Natural killer cell treated with Interleukin-12 subunit alpha and Interleukin-12 subunit beta and Interleukin-15 and Interleukin-18, amount 100 ng/mL, for 72 hours (primary cell): Measurements from ENCODE around the gene PMVK. TPM values are rescaled to one million over a fixed set of nuclear protein-coding genes. Genes with fewer than 3 reads are reported as not detected.
"Not testable (repeated sequence)": the region's sequence is repeated elsewhere in the genome, so short reads cannot be mapped to it uniquely, and the experiment has no call there.

Experiments
- ATAC-seq, 2 donors: fragments of 150-1000 bp; cut with Tn5 transposase in 1 of 2; sonication (Bioruptor Pico), chemical (Tn5 transposase) in 1 of 2; 2 replicates each; pipeline ENCODE4 v1.10.0; 2021
- DNase-seq: peaks from one replicate; pipeline ENCODE4 v3.0.0; 2022; ENCODE audit warnings: low spot score
- H3K27ac Mint-ChIP-seq, 2 donors: 1 replicate in 1 of 2; 2 replicates in 1 of 2; pipeline ENCODE4 v1.8.0; 2022; ENCODE audit warnings: mixed read lengths in 2 of 2, mild to moderate bottlenecking in 1 of 2, moderate library complexity in 1 of 2
- H3K27me3 Mint-ChIP-seq, 2 donors: 1 replicate in 1 of 2; 2 replicates in 1 of 2; pipeline ENCODE4 v1.8.0; 2022; ENCODE audit warnings: mixed read lengths in 2 of 2
- H3K36me3 Mint-ChIP-seq: one replicate; pipeline ENCODE4 v1.8.0; 2022; ENCODE audit warnings: mixed read lengths
- H3K4me1 Mint-ChIP-seq, 2 donors: 1 replicate in 1 of 2; 2 replicates in 1 of 2; pipeline ENCODE4 v1.8.0; 2022; ENCODE audit warnings: low read depth in 2 of 2, mixed read lengths in 2 of 2, mild to moderate bottlenecking in 1 of 2
- H3K4me3 Mint-ChIP-seq: one replicate; pipeline ENCODE4 v1.8.0; 2022; ENCODE audit warnings: mixed read lengths
- H3K9me3 Mint-ChIP-seq: 2 replicates; pipeline ENCODE4 v1.8.0; 2022; ENCODE audit warnings: mixed read lengths
- total RNA-seq, 2 donors: library from RNA; stranded (reverse); gene quantifications; one replicate each; pipeline ENCODE4 v1.2.3, GENCODE V29; 2022

The PMVK gene
- total RNA-seq, 2 donors from 2014 or later: 28.8 to 53.9 TPM

GRCh38 chr1:154935749-154936554 is 567 bp downstream of the PMVK start:
- H3K36me3 Mint-ChIP-seq: no peaks in the 10 kb centered on the region
- DNase-seq (no peak), ATAC-seq (no peak)
- H3K27me3 Mint-ChIP-seq: no peaks in the 10 kb centered on the region
- H3K27ac Mint-ChIP-seq: peak overlapping the region; percentile 99
- no peaks in the 10 kb centered on the region for H3K9me3 Mint-ChIP-seq
- peak overlapping the region; percentile 97 for H3K4me3 Mint-ChIP-seq
- peaks cover 38 to 41% of the 10 kb centered on the region in 2 donors for H3K4me1 Mint-ChIP-seq

DNA sequence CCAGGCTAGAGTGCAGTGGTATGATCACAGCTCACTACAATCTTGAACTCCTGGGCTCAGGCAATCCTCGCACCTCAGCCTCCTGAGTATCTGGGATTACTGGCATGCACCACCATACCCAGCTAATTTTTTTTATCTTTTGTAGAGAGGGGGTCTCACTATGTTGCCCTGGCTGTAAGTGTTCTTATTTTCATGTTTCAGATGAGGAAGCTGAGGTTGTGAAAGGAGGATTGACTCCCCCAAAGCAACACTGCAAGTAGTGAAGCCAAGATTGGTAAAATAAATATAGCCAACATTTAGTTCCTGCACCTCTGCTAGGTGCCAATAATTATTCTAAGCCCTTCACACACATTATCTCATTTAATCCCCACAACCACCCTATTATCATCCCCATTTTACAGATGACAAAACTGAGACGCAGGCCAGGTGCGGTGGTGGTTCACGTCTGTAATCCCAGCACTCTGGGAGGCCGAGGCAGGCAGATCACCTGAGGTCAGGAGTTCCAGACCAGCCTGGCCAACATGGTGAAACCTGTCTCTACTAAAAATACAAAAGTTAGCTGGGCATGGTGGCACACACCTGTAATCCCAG is 2.1 kb downstream of the PMVK start:
- Mint-ChIP-seq H3K9me3 (no peaks in the 10 kb centered on the region), H3K36me3 (no peaks in the 10 kb centered on the region), H3K27ac (no peak overlapping the region), H3K27me3 (no peaks in the 10 kb centered on the region), H3K4me1 (peaks cover 32% of the 10 kb centered on the region in 2 donors), H3K4me3 (peak overlapping the region; percentile 97)
- ATAC-seq (no peak), DNase-seq (no peak)

DNA sequence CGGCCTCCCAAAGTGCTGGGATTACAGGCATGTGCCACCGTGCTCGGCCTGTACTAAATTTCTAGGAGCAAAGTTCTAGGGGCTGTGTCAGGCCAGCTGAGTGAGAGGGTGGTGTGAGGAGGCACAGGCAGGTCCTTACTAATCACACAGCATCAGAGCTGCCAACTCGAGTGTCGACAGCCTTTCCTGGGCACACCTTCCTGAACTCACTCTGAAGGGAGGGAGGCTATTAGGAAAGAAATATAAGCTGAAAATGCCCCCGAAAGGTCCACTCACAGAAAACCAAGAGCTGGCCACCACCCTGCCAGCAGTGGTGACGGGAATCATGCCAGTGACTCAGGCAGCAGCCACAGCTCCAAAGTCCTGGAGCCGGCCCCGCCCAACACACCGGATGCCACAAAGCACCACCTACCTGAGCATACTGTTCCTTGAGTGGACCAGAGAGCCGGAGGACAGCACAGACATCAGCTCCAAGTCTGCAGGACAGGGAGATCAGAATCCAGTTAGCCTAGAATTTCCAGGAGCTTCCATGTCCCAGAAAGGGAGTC is 4.5 kb downstream of the PMVK start:
- no peaks in the 10 kb centered on the region for H3K27me3 Mint-ChIP-seq
- H3K4me1 Mint-ChIP-seq: peaks cover 9 to 15% of the 10 kb centered on the region in 2 donors
- no peak for DNase-seq
- H3K27ac Mint-ChIP-seq: no peak overlapping the region
- no peak for ATAC-seq
- peaks cover 9% of the 10 kb centered on the region for H3K36me3 Mint-ChIP-seq
- no peaks in the 10 kb centered on the region for H3K9me3 Mint-ChIP-seq
- H3K4me3 Mint-ChIP-seq: no peak overlapping the region

GRCh38 chr1:154926201-154926600 is 10.3 kb downstream of the PMVK start:
- Mint-ChIP-seq H3K9me3 (no peaks in the 10 kb centered on the region), H3K4me1 (peaks cover 0 to 4% of the 10 kb centered on the region in 2 donors), H3K27ac (no peak overlapping the region), H3K36me3 (peaks cover 13% of the 10 kb centered on the region), H3K27me3 (no peaks in the 10 kb centered on the region), H3K4me3 (no peak overlapping the region)
- no peak for DNase-seq
- no peak for ATAC-seq

DNA sequence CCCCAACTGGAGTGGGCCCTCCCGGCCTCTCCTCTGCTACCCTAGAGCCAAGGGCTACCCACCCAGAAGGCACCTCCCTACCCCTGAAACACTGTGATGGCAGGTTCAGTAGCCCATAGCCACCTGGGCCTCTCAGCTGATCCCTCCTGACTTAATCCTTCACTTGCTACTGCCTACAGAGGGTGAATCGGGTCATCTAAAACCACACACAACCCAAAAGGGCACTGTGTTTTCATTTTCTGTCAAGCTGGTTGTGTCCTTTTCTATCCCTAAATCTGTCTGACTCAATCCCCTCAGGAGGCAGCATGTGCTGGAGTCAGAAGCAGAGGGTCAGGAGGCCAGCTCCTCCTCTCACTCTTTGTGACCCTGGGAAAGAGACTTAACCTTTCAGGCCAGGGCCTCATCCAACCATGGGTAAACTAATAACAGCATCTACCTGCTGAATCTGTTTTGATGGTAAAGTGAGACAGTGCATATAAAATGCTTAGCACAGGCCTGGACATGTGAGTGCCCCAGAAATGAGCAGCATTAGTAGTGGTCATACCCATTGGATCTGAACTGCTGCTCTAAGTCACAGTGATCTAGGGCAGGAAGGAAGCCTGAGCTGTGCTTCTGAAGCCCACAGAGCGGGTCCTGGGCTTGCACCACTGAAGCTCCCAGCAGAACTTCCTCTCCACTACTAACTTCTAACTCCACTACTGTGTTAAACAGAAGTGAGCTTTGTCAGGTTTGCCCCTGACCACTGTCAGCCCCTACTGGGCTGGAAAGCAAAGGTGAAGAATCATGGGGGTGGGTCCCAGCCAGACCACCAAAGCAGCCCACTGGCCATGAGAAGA is 11.0 kb downstream of the PMVK start:
- Mint-ChIP-seq H3K9me3 (no peaks in the 10 kb centered on the region), H3K27me3 (no peaks in the 10 kb centered on the region), H3K4me1 (peaks cover 0 to 4% of the 10 kb centered on the region in 2 donors), H3K36me3 (peaks cover 13% of the 10 kb centered on the region), H3K4me3 (no peak overlapping the region), H3K27ac (no peak overlapping the region)
- DNase-seq (no peak), ATAC-seq (no peak)

- no peak overlapping the region for H3K4me3 Mint-ChIP-seq
- H3K9me3 Mint-ChIP-seq: no peaks in the 10 kb centered on the region
- no peak overlapping the region for H3K27ac Mint-ChIP-seq
- peaks cover 13% of the 10 kb centered on the region for H3K36me3 Mint-ChIP-seq
- ATAC-seq (no peak), DNase-seq (no peak)
- H3K27me3 Mint-ChIP-seq: no peaks in the 10 kb centered on the region
- H3K4me1 Mint-ChIP-seq: peaks cover 0 to 4% of the 10 kb centered on the region in 2 donors
These were observed 12.8 kb downstream of the PMVK start for GRCh38 chr1:154923695-154924094.

DNA sequence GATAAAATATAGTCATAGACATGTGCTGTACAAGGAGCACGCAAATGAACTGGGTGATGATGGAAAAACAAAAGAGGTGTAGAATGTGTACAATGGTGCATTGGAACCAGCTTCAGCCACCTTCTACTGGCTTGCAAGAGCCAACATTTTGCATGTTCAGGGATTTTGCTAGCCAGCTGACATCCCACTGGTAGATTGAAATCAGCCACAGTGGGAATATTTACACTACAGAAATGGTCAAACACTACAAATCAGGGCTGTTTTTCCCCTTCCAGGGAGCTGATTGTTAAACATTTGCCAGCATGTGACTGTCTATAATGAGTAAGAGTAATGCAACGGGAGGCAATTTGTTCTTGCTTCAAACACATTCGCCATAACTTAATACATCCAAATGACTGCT is 23.2 kb downstream of the PMVK start:
- ATAC-seq (no peak), DNase-seq (no peak)
- H3K4me3 Mint-ChIP-seq: no peak overlapping the region
- peaks cover 6% of the 10 kb centered on the region for H3K36me3 Mint-ChIP-seq
- no peaks in the 10 kb centered on the region for H3K4me1 Mint-ChIP-seq
- no peaks in the 10 kb centered on the region for H3K9me3 Mint-ChIP-seq
- H3K27ac Mint-ChIP-seq: no peak overlapping the region
- H3K27me3 Mint-ChIP-seq: no peaks in the 10 kb centered on the region

DNA sequence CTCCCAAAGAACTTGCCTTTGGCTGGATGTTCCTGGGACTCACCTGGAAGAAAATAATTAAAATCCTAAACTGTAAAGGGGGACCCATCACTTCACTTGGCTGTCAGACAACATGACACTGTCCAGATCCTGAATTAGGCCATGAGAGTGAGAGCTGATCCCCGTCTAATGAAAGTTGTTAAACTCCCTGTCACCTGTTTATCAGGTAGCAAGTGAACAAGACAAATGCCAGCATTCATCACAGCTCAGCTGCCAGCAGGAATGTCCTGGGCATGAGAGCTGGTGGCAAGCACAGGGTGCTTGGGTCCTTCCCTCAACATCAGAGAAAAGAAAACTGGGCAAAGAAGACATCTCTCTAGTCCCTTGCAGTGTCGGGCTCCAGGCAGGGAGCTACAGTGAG is 23.8 kb downstream of the PMVK start:
- no peak overlapping the region for H3K27ac Mint-ChIP-seq
- no peaks in the 10 kb centered on the region for H3K9me3 Mint-ChIP-seq

DNA sequence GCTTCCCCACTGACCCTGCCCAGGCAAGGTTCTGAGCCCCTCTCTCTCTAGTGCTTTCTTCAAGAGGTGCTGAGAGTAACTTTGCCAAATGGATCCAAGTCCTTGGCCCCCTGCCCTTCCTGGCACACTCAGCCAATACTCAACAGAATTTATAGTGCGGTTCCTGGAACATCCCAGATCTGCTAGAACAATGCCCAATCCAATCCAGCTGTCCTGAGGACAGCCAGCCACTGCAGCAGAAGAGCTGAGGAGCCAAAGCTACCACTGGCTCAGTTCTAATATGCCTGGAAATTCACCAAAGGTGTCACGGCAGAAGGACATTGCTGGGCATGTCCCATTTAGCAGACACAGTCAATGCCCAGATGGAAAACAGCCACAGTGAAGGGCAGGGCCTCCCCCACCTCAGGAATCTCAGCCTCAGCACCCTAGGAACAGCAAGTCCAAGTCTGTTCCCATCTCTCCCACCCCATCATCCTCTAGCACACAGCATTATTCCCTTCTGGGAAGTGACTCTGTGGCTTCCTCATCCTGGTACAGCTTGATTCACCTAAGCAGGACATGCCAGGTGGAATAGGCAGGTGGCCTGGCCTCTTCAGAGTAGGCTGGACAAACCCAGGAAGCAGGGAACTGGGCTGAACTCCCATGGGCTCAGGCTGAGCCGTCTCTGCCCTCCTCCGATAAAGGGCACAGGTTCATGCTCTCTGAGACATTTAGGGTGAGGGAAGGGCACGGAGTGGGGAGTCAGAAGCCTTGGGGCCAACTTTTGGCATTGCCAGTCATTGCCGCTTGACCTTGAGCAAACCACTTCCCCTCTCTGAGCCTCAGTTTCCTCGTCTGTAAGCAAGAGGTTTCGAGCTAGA is 24.6 kb downstream of the PMVK start:
- DNase-seq: no peak
- H3K27me3 Mint-ChIP-seq: no peaks in the 10 kb centered on the region
- H3K9me3 Mint-ChIP-seq: no peaks in the 10 kb centered on the region
- H3K4me3 Mint-ChIP-seq: no peak overlapping the region
- H3K36me3 Mint-ChIP-seq: peaks cover 6% of the 10 kb centered on the region
- no peaks in the 10 kb centered on the region for H3K4me1 Mint-ChIP-seq
- ATAC-seq: no peak
- H3K27ac Mint-ChIP-seq: no peak overlapping the region

More for the DNA sequence above, 23.8 kb downstream of the PMVK start:
- peaks cover 6% of the 10 kb centered on the region for H3K36me3 Mint-ChIP-seq
- no peaks in the 10 kb centered on the region for H3K27me3 Mint-ChIP-seq
- no peaks in the 10 kb centered on the region for H3K4me1 Mint-ChIP-seq
- H3K4me3 Mint-ChIP-seq: no peak overlapping the region
- DNase-seq (no peak), ATAC-seq (no peak)

DNA sequence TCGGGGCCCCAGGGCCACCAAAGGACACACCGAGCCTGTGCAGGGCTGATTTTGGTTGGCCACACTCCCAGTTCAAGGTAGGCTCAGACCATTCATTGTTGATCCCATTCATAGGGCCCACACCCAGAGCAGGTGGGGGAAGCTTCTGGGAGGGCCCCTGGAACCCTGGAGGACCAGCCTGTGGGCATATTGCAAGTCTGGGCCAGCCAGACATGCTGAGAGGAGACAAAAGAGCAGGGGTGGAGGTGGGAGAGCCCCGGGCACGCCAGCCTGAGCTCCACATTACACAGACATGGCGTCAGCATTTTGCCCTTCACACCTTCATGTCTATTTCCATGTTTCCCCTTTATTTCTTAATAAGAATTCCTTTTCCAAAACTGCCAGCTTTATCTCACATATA is 25.7 kb downstream of the PMVK start:
- no peak for ATAC-seq
- H3K4me3 Mint-ChIP-seq: no peak overlapping the region
- no peaks in the 10 kb centered on the region for H3K4me1 Mint-ChIP-seq
- H3K27ac Mint-ChIP-seq: no peak overlapping the region
- H3K27me3 Mint-ChIP-seq: no peaks in the 10 kb centered on the region
- no peaks in the 10 kb centered on the region for H3K9me3 Mint-ChIP-seq
- DNase-seq: no peak
- H3K36me3 Mint-ChIP-seq: no peaks in the 10 kb centered on the region

DNA sequence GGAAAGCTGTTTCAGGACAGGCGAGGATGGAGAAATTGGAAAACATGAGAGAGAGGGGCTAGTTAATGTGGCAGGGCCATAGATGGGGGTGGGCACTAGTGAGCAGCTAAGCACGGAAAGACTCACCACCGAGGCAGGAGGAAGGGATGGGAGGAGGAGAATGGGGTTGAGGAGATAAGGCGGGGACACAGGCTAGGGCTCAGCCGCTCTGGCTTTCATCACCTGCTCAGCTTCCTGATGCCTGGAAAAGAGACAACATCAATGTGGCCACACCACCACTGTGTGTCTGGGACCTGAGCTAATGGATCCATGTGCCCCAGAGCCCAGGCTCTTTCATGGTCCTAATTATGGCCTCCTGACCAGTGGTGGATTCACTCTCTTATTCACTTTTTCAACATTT is 27.6 kb downstream of the PMVK start:
- ATAC-seq (no peak), DNase-seq (no peak)
- no peak overlapping the region for H3K27ac Mint-ChIP-seq
- H3K4me1 Mint-ChIP-seq: no peaks in the 10 kb centered on the region
- no peaks in the 10 kb centered on the region for H3K9me3 Mint-ChIP-seq
- H3K36me3 Mint-ChIP-seq: no peaks in the 10 kb centered on the region
- H3K4me3 Mint-ChIP-seq: no peak overlapping the region
- no peaks in the 10 kb centered on the region for H3K27me3 Mint-ChIP-seq

DNA sequence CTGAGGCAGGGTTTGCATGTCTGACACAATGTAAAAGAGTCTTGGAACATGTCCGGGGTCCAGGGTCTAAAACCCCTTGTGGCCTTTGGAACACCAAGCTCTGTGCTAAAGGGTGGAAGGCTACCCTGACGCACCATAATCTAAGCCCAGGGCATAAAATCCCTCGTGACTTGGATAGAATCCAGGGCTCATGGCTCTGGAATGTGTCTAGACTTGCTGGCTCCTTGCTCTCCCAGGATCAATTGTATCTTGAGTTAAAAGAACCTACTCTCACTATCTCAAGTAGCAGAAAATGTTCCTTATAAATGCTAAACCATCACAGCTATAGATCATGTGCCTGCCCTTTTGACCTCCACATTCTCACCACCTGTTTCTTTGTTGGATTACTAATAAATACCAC is 28.4 kb downstream of the PMVK start:
- not testable (repeated sequence) for H3K9me3 Mint-ChIP-seq, ATAC-seq

GRCh38 chr1:154906621-154907081 is 29.9 kb downstream of the PMVK start:
- no peak overlapping the region for H3K4me3 Mint-ChIP-seq
- no peak overlapping the region for H3K27ac Mint-ChIP-seq
- DNase-seq (no peak), ATAC-seq (peak in 1 of 2 donors; percentile 13)
- no peaks in the 10 kb centered on the region for H3K4me1 Mint-ChIP-seq
- no peaks in the 10 kb centered on the region for H3K27me3 Mint-ChIP-seq
- H3K9me3 Mint-ChIP-seq: no peaks in the 10 kb centered on the region
- H3K36me3 Mint-ChIP-seq: no peaks in the 10 kb centered on the region

More for the DNA sequence above, 28.4 kb downstream of the PMVK start:
- not testable (repeated sequence) for H3K4me1 Mint-ChIP-seq, H3K27me3 Mint-ChIP-seq, DNase-seq, H3K27ac Mint-ChIP-seq, H3K4me3 Mint-ChIP-seq, H3K36me3 Mint-ChIP-seq
